Measurements from ENCODE around the gene SLBP. TPM values are rescaled to one million over a fixed set of nuclear protein-coding genes. Genes with fewer than 3 reads are reported as not detected.
A peak's percentile ranks its signal among the peaks of the same experiment; 100 is the strongest.

SLBP gene
- total and polyA plus RNA-seq, 2 of the 8 experiments (the other 6 are each of a cell fraction or from before 2014, with no cell fraction given): 44.1 to 49.0 TPM

- H3K4me2 ChIP-seq (ENCODE audit: insufficient read depth in 1 of 2, low read depth in 2 of 2, low read length in 2 of 2): no peak overlapping the region
- H3K56ac ChIP-seq (replicated peaks; ENCODE audit: insufficient read length, low read depth, low read length): no peak overlapping the region
- H3K4me1 ChIP-seq (replicated peaks in 1 of 4; ENCODE audit: control insufficient read depth in 3 of 4, insufficient read depth in 4 of 4, low read length in 3 of 4): peaks cover 0 to 2% (median 0%) of the 10 kb centered on the region in 4 experiments; a peak in 1 of 7 replicates
- ChIA-PET POLR2A (ENCODE audit: partially characterized antibody) (no interaction called here), CTCF (ENCODE audit: partially characterized antibody) (interaction anchor here (0.6 to 2.0 kb wide), 7 partner anchors 13 to 84 kb away, joined by 3 to 7 read pairs (median 3); no protein-coding TSS in a partner anchor)
- no peaks in the 10 kb centered on the region for H3K9me3 ChIP-seq (ENCODE audit: insufficient read depth in 2 of 2, low read depth in 1 of 2, low read length in 1 of 2)
- DNase-seq (ENCODE audit: low read depth in 1 of 2, low spot score in 2 of 2): no peak
- H3K23me2 ChIP-seq (ENCODE audit: low read depth, low read length): no peaks in the 10 kb centered on the region
- H3K36me3 ChIP-seq (ENCODE audit: control insufficient read depth in 2 of 4, insufficient read depth in 4 of 4, low read length in 3 of 4): no peaks in the 10 kb centered on the region
- H3K9ac ChIP-seq (replicated peaks in 1 of 4; ENCODE audit: extremely low read depth in 1 of 4, low read depth in 3 of 4, low read length in 3 of 4): no peak overlapping the region
- 93% methylated on average over 18 of the region's 19 CpGs; no CpG with 5 or more reads in 1 of the 2 experiments for WGBS, 2 experiments (ENCODE audit: extremely low coverage in 1 of 2, insufficient coverage in 1 of 2, insufficient read length in 1 of 2, insufficient replicate concordance in 2 of 2, low coverage in 1 of 2, low lambda C conversion rate in 2 of 2, missing lambda C conversion rate in 1 of 2)
- no peak overlapping the region for H3K18ac ChIP-seq (ENCODE audit: extremely low read depth, low read length)
- H2BK20ac ChIP-seq (ENCODE audit: low read length): no peak overlapping the region
- H3K27ac ChIP-seq (ENCODE audit: low read depth, low read length): no peak overlapping the region
- H2BK5ac ChIP-seq (ENCODE audit: low read depth, low read length): 0 out of 2 replicates have a peak overlapping the region, but pooled peaks have one; percentile 55
- peak overlapping the region; percentile 81; the same call in 1 of the 2 replicates for H2BK15ac ChIP-seq (ENCODE audit: low read length)
- H4K5ac ChIP-seq (ENCODE audit: insufficient read length, low read depth, low read length): no peak overlapping the region
- H3K4me3 ChIP-seq (ENCODE audit: extremely low read depth in 1 of 4, insufficient read depth in 2 of 4, low read depth in 3 of 4, low read length in 4 of 4): no peak overlapping the region
- peak overlapping the region; percentile 75 for H4K8ac ChIP-seq (ENCODE audit: extremely low read depth, insufficient read depth, low read length)
- H3K23ac ChIP-seq (ENCODE audit: insufficient read length): no peak overlapping the region
- H4K20me1 ChIP-seq (replicated peaks in 1 of 2; ENCODE audit: control insufficient read depth in 1 of 2, insufficient read depth in 2 of 2, low read length in 2 of 2): no peaks in the 10 kb centered on the region
- H2BK12ac ChIP-seq (ENCODE audit: low read depth, low read length): no peak overlapping the region
- no peak overlapping the region for H2AFZ ChIP-seq (ENCODE audit: low read length)
- H3K79me2 ChIP-seq (ENCODE audit: control insufficient read depth in 1 of 2, insufficient read depth in 2 of 2, low read length in 2 of 2): no peaks in the 10 kb centered on the region
- H3K14ac ChIP-seq (ENCODE audit: insufficient read length): no peak overlapping the region
- H3K27me3 ChIP-seq (replicated peaks in 1 of 4; ENCODE audit: control insufficient read depth in 3 of 4, extremely low read depth in 1 of 4, insufficient read depth in 3 of 4, low read length in 3 of 4): no peaks in the 10 kb centered on the region
- H4K91ac ChIP-seq (replicated peaks; ENCODE audit: insufficient read length, low read length): no peak overlapping the region
- FAIRE-seq: no peak
- no peaks in the 10 kb centered on the region; the same call in 1 of the 2 replicates for H3K79me1 ChIP-seq (ENCODE audit: low read depth, low read length)
- H3K4ac ChIP-seq (replicated peaks; ENCODE audit: insufficient read length, low read depth, low read length): no peak overlapping the region
- TF ChIP-seq PHF8 (conservative IDR thresholded peaks at IDR 0.05; ENCODE audit: low read depth, low read length) (no peak), EP300 (IDR thresholded peaks at IDR 0.05; ENCODE audit: borderline replicate concordance in 1 of 2, low read depth in 2 of 2, low read length in 2 of 2) (no peak), CEBPB (IDR thresholded peaks at IDR 0.05; ENCODE audit: low read depth, low read length) (no peak), EZH2 (IDR thresholded peaks at IDR 0.05; ENCODE audit: low read depth, low read length, severe bottlenecking) (no peak), POLR2A (IDR thresholded peaks at IDR 0.05; ENCODE audit: control extremely low read depth in 1 of 2, low read depth in 2 of 2, low read length in 2 of 2) (no peak), BACH1 (IDR thresholded peaks at IDR 0.05; ENCODE audit: low read length) (no peak), EGR1 (IDR thresholded peaks at IDR 0.05; ENCODE audit: borderline replicate concordance, low read depth, low read length) (no peak)
- no peak overlapping the region for H2BK120ac ChIP-seq (replicated peaks; ENCODE audit: low read depth, low read length)
- H2AK5ac ChIP-seq (ENCODE audit: low read depth, low read length): no peak overlapping the region
Observed at GRCh38 chr4:1675136-1675801, 36.9 kb downstream of the SLBP start.

All from H1 (cell line).